Naive B cell (primary cell): ENCODE measurements around the gene HCFC2. TPM values are rescaled to one million over a fixed set of nuclear protein-coding genes. Genes with fewer than 3 reads are reported as not detected.

ENCODE experiments used
- polyA plus RNA-seq, 6 donors: library from polyadenylated mRNA; unstranded; fragments of 300-500 nt; fragmentation: Illumina TruSeq; gene quantifications; one replicate each; pipeline ENCODE4 v1.2.3, GENCODE V29; 2021; ENCODE audit warnings: low read depth in 6 of 6

HCFC2 gene
- polyA plus RNA-seq, 6 donors from 2014 or later, result 2.6 to 11.5 (median 6.4) TPM

Other genes starting within 250 kb of the HCFC2 start
- gene NT5DC3, start 223.3 kb upstream of the HCFC2 start, polyA plus RNA-seq, result 1 to 10 TPM in 5 of 6 donors, under 1 TPM in 1; 0.96 to 4.4 (median 1.9) TPM
- 100 to 1,000 TPM; 152 to 207 (median 177) TPM for gene HSP90B1, start 134.1 kb upstream of the HCFC2 start, polyA plus RNA-seq
- gene TDG, start 98.7 kb upstream of the HCFC2 start, polyA plus RNA-seq, result 10 to 100 TPM; 19.3 to 27.1 (median 21.1) TPM
- under 1 TPM in 2 of 6 donors, not detected in 4; 0.32 to 0.66 TPM for gene GLT8D2, start 14.3 kb upstream of the HCFC2 start, polyA plus RNA-seq
- 10 to 100 TPM; 24.2 to 44.4 (median 32.3) TPM for gene NFYB, start 73.7 kb downstream of the HCFC2 start, polyA plus RNA-seq
- 10 to 100 TPM; 19.5 to 26.9 (median 22.9) TPM for gene TXNRD1, start 151.2 kb downstream of the HCFC2 start, polyA plus RNA-seq
- gene EID3, start 239.2 kb downstream of the HCFC2 start, polyA plus RNA-seq, result 10 to 100 TPM in 5 of 6 donors, 1 to 10 TPM in 1; 6.3 to 16.9 (median 15.5) TPM